Measurements from ENCODE around the gene NKX1-1.

- TF ChIP-seq, protein P1, sequence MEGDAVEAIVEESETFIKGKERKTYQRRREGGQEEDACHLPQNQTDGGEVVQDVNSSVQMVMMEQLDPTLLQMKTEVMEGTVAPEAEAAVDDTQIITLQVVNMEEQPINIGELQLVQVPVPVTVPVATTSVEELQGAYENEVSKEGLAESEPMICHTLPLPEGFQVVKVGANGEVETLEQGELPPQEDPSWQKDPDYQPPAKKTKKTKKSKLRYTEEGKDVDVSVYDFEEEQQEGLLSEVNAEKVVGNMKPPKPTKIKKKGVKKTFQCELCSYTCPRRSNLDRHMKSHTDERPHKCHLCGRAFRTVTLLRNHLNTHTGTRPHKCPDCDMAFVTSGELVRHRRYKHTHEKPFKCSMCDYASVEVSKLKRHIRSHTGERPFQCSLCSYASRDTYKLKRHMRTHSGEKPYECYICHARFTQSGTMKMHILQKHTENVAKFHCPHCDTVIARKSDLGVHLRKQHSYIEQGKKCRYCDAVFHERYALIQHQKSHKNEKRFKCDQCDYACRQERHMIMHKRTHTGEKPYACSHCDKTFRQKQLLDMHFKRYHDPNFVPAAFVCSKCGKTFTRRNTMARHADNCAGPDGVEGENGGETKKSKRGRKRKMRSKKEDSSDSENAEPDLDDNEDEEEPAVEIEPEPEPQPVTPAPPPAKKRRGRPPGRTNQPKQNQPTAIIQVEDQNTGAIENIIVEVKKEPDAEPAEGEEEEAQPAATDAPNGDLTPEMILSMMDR (IDR thresholded peaks at IDR 0.05): no peak
- no peak for TF ChIP-seq POLR2A (IDR thresholded peaks at IDR 0.05; ENCODE audit: low read depth)
Observed at GRCh38 chr4:1405636-1406393, 427 bp downstream of the NKX1-1 start.
